ENCODE results near the gene DOCK2.

DNA sequence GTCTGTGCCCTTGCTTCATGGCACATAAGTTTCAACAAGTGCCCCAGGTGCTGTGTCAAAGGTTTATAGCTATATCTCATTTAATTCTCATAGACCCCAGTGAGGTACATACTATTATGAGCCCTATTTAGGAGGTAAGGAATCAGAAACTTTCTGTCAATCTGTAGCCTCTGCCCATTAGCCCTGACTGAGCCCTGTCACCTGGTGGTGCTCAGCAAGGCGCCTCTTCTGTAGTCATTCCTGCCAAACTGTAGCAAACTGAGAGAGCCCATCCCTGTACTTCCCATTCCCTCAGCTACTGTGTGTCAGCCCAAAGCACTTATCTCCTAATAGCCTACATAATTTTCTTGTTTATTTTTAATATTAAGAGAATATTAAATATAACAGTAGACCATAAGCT, 422.1 kb downstream of the DOCK2 start:
- TF ChIP-seq, protein P1, sequence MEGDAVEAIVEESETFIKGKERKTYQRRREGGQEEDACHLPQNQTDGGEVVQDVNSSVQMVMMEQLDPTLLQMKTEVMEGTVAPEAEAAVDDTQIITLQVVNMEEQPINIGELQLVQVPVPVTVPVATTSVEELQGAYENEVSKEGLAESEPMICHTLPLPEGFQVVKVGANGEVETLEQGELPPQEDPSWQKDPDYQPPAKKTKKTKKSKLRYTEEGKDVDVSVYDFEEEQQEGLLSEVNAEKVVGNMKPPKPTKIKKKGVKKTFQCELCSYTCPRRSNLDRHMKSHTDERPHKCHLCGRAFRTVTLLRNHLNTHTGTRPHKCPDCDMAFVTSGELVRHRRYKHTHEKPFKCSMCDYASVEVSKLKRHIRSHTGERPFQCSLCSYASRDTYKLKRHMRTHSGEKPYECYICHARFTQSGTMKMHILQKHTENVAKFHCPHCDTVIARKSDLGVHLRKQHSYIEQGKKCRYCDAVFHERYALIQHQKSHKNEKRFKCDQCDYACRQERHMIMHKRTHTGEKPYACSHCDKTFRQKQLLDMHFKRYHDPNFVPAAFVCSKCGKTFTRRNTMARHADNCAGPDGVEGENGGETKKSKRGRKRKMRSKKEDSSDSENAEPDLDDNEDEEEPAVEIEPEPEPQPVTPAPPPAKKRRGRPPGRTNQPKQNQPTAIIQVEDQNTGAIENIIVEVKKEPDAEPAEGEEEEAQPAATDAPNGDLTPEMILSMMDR (IDR thresholded peaks at IDR 0.05), result no peak
- TF ChIP-seq POLR2A (IDR thresholded peaks at IDR 0.05), result no peak
